HUES48 (cell line): ENCODE results near the gene SLC25A43.
"Not testable (repeated sequence)": the region's sequence is repeated elsewhere in the genome, so short reads cannot be mapped to it uniquely, and the experiment has no call there.

Experiments
- H3K27ac ChIP-seq: one replicate; pipeline ENCODE4 v1.7.0; 2013; ENCODE audit warnings: low read depth, low read length, inconsistent platforms
- H3K27me3 ChIP-seq: 2 replicates; pipeline ENCODE4 v1.6.1; 2013; ENCODE audit warnings: mild to moderate bottlenecking, low read length; ENCODE audit not compliant: control insufficient read depth, insufficient read depth
- H3K36me3 ChIP-seq: 2 replicates; pipeline ENCODE4 v1.6.1; 2013; ENCODE audit warnings: low read length; ENCODE audit not compliant: control insufficient read depth, insufficient read depth
- H3K4me1 ChIP-seq: 2 replicates; pipeline ENCODE4 v1.6.1; 2013; ENCODE audit warnings: mild to moderate bottlenecking, low read length; ENCODE audit not compliant: control insufficient read depth, insufficient read depth
- H3K4me3 ChIP-seq: 2 replicates; pipeline ENCODE4 v1.5.1; 2013; ENCODE audit warnings: mild to moderate bottlenecking, low read depth, low read length
- H3K9ac ChIP-seq: 2 replicates; pipeline ENCODE4 v1.6.1; 2013; ENCODE audit warnings: mild to moderate bottlenecking, low read depth, low read length, moderate library complexity
- H3K9me3 ChIP-seq: 2 replicates; pipeline ENCODE4 v1.6.1; 2013; ENCODE audit warnings: low read length; ENCODE audit not compliant: control insufficient read depth, insufficient read depth

Gene SLC25A43

GRCh38 chrX:119482481-119483480, 83.6 kb downstream of the SLC25A43 start:
- Histone ChIP-seq H3K9me3 (peaks cover 22% of the 10 kb centered on the region), H3K4me1 (no peaks in the 10 kb centered on the region; the same call in 1 of the 2 replicates), H3K4me3 (peak overlapping the region; percentile 55), H3K36me3 (no peaks in the 10 kb centered on the region), H3K27ac (no peak overlapping the region), H3K9ac (peak overlapping the region; percentile 65; the same call in 1 of the 2 replicates), H3K27me3 (peaks cover 10% of the 10 kb centered on the region)

- no peaks in the 10 kb centered on the region for H3K36me3 ChIP-seq
- H3K4me1 ChIP-seq, result no peaks in the 10 kb centered on the region; the same call in 1 of the 2 replicates
- H3K27ac ChIP-seq, result no peak overlapping the region
- no peak overlapping the region for H3K4me3 ChIP-seq
- H3K27me3 ChIP-seq, result peaks cover 10% of the 10 kb centered on the region
- H3K9ac ChIP-seq, result no peak overlapping the region
- H3K9me3 ChIP-seq, result peaks cover 19% of the 10 kb centered on the region
Observed at GRCh38 chrX:119486745-119487144, 87.6 kb downstream of the SLC25A43 start.

GRCh38 chrX:119487766-119488165, 88.6 kb downstream of the SLC25A43 start:
- H3K27ac ChIP-seq, H3K4me1 ChIP-seq, H3K9ac ChIP-seq, H3K36me3 ChIP-seq, H3K27me3 ChIP-seq, H3K4me3 ChIP-seq: not testable (repeated sequence)
- peaks cover 23% of the 10 kb centered on the region for H3K9me3 ChIP-seq

DNA sequence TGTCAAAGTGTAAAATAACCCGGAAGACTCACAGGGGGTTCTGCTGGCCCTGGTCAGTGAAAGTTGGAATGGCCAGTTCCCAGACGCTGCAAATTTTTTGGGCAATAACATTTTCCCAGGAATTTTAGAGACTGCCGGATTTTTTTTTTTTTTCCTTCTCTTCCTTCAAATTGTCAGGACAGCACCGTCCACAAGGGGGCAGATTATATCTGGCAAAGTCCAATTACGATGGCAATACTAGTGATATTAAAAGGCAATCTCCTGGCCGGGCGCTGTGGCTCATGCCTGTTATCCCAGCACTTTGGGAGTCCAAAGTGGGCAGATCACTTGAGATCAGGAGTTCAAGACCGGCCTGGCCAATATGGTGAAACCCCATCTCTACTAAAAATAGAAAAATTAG, 89.6 kb downstream of the SLC25A43 start:
- Histone ChIP-seq H3K4me1 (no peaks in the 10 kb centered on the region), H3K4me3 (no peak overlapping the region), H3K36me3 (no peaks in the 10 kb centered on the region), H3K27me3 (no peaks in the 10 kb centered on the region), H3K27ac (no peak overlapping the region), H3K9ac (no peak overlapping the region), H3K9me3 (peaks cover 24% of the 10 kb centered on the region)

GRCh38 chrX:119489212-119490074, 90.3 kb downstream of the SLC25A43 start:
- no peak overlapping the region for H3K27ac ChIP-seq
- peaks cover 26% of the 10 kb centered on the region for H3K9me3 ChIP-seq
- no peak overlapping the region for H3K9ac ChIP-seq
- H3K36me3 ChIP-seq, result no peaks in the 10 kb centered on the region
- no peaks in the 10 kb centered on the region for H3K4me1 ChIP-seq
- 0 out of 2 replicates have a peak overlapping the region, but pooled peaks have one; percentile 6 for H3K4me3 ChIP-seq
- H3K27me3 ChIP-seq, result no peaks in the 10 kb centered on the region

GRCh38 chrX:119492463-119492862, 93.3 kb downstream of the SLC25A43 start:
- H3K27me3 ChIP-seq, result no peaks in the 10 kb centered on the region
- H3K4me3 ChIP-seq, result no peak overlapping the region
- H3K36me3 ChIP-seq, result no peaks in the 10 kb centered on the region
- H3K27ac ChIP-seq, result no peak overlapping the region
- H3K4me1 ChIP-seq, result no peaks in the 10 kb centered on the region
- no peak overlapping the region for H3K9ac ChIP-seq
- H3K9me3 ChIP-seq, result peaks cover 33% of the 10 kb centered on the region

DNA sequence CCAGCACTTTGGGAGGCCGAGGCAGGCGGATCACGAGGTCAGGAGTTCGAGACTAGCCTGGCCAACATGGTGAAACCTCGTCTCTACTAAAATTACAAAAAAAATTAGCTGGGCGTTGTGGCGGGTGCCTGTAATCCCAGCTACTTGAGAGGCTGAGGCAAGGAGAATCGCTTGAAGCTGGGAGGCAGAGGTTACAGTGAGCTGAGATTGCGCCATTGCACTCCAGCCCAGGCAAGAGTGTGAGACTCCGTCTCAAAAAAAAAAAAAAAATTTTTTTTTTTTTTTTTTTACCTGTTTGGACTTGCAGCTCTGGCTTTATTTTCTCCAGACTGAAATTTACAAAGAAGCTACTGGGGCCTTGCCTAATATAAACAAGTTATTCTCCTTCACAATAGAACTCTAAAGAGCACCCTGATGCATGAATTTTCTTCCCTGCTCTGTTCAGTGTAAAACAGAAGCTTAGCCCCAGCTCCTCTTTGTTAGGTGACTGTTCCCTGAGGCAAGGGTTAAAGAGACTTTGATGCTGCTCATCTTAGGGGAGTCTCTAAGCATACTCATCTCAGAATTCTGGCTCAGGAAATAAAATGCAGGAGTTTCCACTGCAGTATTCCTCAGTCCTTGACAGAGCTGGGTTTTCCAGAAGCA, 94.8 kb downstream of the SLC25A43 start:
- H3K36me3 ChIP-seq, H3K4me1 ChIP-seq, H3K27me3 ChIP-seq, H3K9ac ChIP-seq, H3K4me3 ChIP-seq, H3K27ac ChIP-seq: not testable (repeated sequence)
- peaks cover 33% of the 10 kb centered on the region for H3K9me3 ChIP-seq

DNA sequence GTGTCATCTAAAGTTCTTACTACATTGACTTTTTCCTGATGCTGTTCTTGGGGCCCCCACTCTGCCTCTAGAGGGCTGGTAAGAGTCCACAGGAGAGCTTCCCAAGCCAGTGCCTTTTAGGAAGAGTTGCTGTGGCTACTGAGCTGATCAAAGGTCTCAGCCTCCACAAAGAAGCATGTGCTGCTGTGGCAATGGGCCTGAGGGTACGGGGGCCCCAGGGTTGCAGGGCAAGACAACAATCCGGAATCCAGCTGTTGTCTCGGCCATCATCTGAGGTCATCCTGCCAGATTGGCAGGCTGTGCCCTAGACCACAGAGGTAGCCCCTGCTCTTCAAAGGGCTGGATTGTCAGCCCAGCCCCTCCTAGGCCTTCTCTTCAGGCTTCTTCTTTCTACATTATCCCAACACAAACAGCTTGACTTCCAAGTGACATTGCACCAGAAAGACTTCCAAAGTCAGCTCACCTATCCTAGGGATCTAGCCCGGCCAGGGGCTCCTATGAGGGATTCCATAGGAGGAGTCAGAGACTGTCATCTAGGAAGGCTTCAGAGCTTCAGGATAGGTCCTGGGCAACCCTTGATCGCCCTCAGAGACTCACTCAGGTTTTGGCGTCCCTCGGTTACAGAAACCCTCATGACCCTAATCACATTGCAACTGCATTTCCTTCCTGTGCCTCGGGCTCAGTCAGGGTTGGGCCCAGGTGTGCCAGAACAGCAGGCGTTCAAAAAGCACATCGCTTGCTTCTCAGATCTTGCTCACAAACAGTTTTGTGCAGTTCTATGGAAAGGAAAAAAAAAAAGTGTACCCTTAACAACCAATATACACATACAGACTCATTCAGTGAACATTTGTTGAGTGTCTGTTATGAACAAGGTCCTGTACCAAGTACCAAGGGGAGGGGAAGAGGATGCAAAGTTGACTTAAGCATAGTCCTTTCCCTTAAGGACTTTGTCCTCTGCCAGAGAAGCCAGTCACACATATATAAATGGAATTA, 96.9 kb downstream of the SLC25A43 start:
- no peaks in the 10 kb centered on the region for H3K4me1 ChIP-seq
- no peak overlapping the region for H3K9ac ChIP-seq
- peaks cover 30% of the 10 kb centered on the region for H3K9me3 ChIP-seq
- H3K27me3 ChIP-seq, result no peaks in the 10 kb centered on the region
- H3K4me3 ChIP-seq, result no peak overlapping the region
- no peaks in the 10 kb centered on the region for H3K36me3 ChIP-seq
- H3K27ac ChIP-seq, result no peak overlapping the region

- no peaks in the 10 kb centered on the region for H3K36me3 ChIP-seq
- H3K4me3 ChIP-seq, result no peak overlapping the region
- no peak overlapping the region for H3K27ac ChIP-seq
- H3K9me3 ChIP-seq, result peaks cover 31% of the 10 kb centered on the region
- H3K27me3 ChIP-seq, result no peaks in the 10 kb centered on the region
- H3K9ac ChIP-seq, result no peak overlapping the region
- H3K4me1 ChIP-seq, result no peaks in the 10 kb centered on the region
Observed at GRCh38 chrX:119497185-119497584, 98.0 kb downstream of the SLC25A43 start.
